CD4-positive, alpha-beta T cell (primary cell): ENCODE results near the gene ZFP1. TPM values are rescaled to one million over a fixed set of nuclear protein-coding genes. Genes with fewer than 3 reads are reported as not detected.
"Not testable (repeated sequence)": the region's sequence is repeated elsewhere in the genome, so short reads cannot be mapped to it uniquely, and the experiment has no call there.

Source experiments
- ATAC-seq: fragments of 200-7000 bp; cut with Tn5 transposase; one replicate; pipeline ENCODE4 v1.10.0; 2022; ENCODE audit warnings: mild to moderate bottlenecking; ENCODE audit not compliant: poor library complexity
- CTCF ChIA-PET: fragments of 350-600 bp; sonication (Branson Sonifier 250); formaldehyde crosslinking; loops from one replicate; lab custom pipeline; 2021; ENCODE audit warnings: antibody characterized with exemption, inconsistent platforms; lab: Charles Lee
- POLR2A ChIA-PET: fragments of 350-600 bp; sonication (Branson Sonifier 250); formaldehyde crosslinking; loops from one replicate; lab custom pipeline; 2021; ENCODE audit warnings: antibody characterized with exemption, inconsistent platforms; lab: Charles Lee
- DNase-seq, 14 experiments: peaks; one replicate each; pipeline ENCODE4 v3.0.0-alpha.2; 2013 to 2020; ENCODE audit warnings: mixed read lengths in 2 of 14
- H3K27ac ChIP-seq, 2 donors: one replicate each; pipeline versions ENCODE4 v1.5.1 to v1.7.0; 2013; ENCODE audit warnings: low read length in 2 of 2, low read depth in 1 of 2, mild to moderate bottlenecking in 1 of 2
- H3K27me3 ChIP-seq, 2 experiments: 1 replicate in 1 of 2; 2 replicates in 1 of 2; pipeline versions ENCODE4 v1.6.1 to v1.7.0; 2013; ENCODE audit warnings: low read length in 2 of 2, control low read depth in 1 of 2, mild to moderate bottlenecking in 1 of 2, moderate library complexity in 1 of 2; ENCODE audit not compliant: insufficient read depth in 2 of 2, control insufficient read depth in 1 of 2
- H3K36me3 ChIP-seq: one replicate; pipeline ENCODE4 v1.6.1; 2013; ENCODE audit warnings: low read length, control low read depth; ENCODE audit not compliant: insufficient read depth
- H3K4me1 ChIP-seq: one replicate; pipeline ENCODE4 v1.6.1; 2013; ENCODE audit warnings: low read length, control low read depth; ENCODE audit not compliant: insufficient read depth
- H3K4me3 ChIP-seq: one replicate; pipeline ENCODE4 v1.5.1; 2013; ENCODE audit warnings: mild to moderate bottlenecking, low read length, moderate library complexity
- H3K9me3 ChIP-seq, 2 experiments: 1 replicate in 1 of 2; 2 replicates in 1 of 2; pipeline versions ENCODE4 v1.6.1 to v1.7.0; 2013; ENCODE audit warnings: low read length in 2 of 2, mild to moderate bottlenecking in 2 of 2, control low read depth in 1 of 2, moderate library complexity in 1 of 2; ENCODE audit not compliant: control insufficient read depth in 1 of 2, insufficient read depth in 1 of 2
- H3K27ac Mint-ChIP-seq: one replicate; pipeline ENCODE4 v1.8.0; 2020; ENCODE audit warnings: mixed read lengths
- H3K27me3 Mint-ChIP-seq: one replicate; pipeline ENCODE4 v1.8.0; 2021; ENCODE audit warnings: mixed read lengths
- H3K36me3 Mint-ChIP-seq: one replicate; pipeline ENCODE4 v1.8.0; 2021; ENCODE audit warnings: low read depth, mixed read lengths
- H3K4me1 Mint-ChIP-seq: one replicate; pipeline ENCODE4 v1.8.0; 2021; ENCODE audit warnings: low read depth, mixed read lengths
- H3K4me3 Mint-ChIP-seq: one replicate; pipeline ENCODE4 v1.8.0; 2020; ENCODE audit warnings: mild to moderate bottlenecking, mixed read lengths
- H3K9me3 Mint-ChIP-seq: one replicate; pipeline ENCODE4 v1.8.0; 2020; ENCODE audit warnings: mixed read lengths
- CTCF ChIP-seq: fragments of 200-600 bp; IDR thresholded peaks from one replicate; pipeline ENCODE4 v1.8.0; 2022; ENCODE audit warnings: antibody characterized with exemption, mild to moderate bottlenecking
- intact Hi-C, 2 experiments: fragments of 100-400 bp; cut with DNase I in 1 of 2; cut with micrococcal nuclease in 1 of 2; formaldehyde crosslinking; loops; one replicate each; pipeline versions ENCODE4 v1.15.1 to v1.9.0; 2023 to 2025; cut with DNase I, micrococcal nuclease
- total RNA-seq, 174 experiments: library from RNA in 2 of 174; stranded (reverse) in 2 of 174; gene quantifications; one replicate each; pipeline ENCODE4 v1.2.3 and lab custom pipeline; 2021 to 2026

The ZFP1 gene
- total RNA-seq, 2 experiments from 2014 or later: 6.2 to 7.5 TPM

- no peaks in the 10 kb centered on the region for H3K27me3 Mint-ChIP-seq
- intact Hi-C loops: no loop called here
- POLR2A ChIA-PET: no interaction called here
- no peak overlapping the region for H3K4me3 ChIP-seq
- no peaks in the 10 kb centered on the region for H3K4me1 Mint-ChIP-seq
- H3K4me3 Mint-ChIP-seq: no peak overlapping the region
- CTCF ChIA-PET: no interaction called here
- no peak overlapping the region for H3K27ac Mint-ChIP-seq
- H3K9me3 Mint-ChIP-seq: peaks cover 4% of the 10 kb centered on the region
- peaks cover 8 to 11% of the 10 kb centered on the region in 2 experiments for H3K9me3 ChIP-seq
- H3K36me3 Mint-ChIP-seq: no peaks in the 10 kb centered on the region
- DNase-seq (no peak), ATAC-seq (no peak)
- no peaks in the 10 kb centered on the region for H3K4me1 ChIP-seq
- no peaks in the 10 kb centered on the region for H3K27me3 ChIP-seq
- TF ChIP-seq CTCF: no peak
- H3K27ac ChIP-seq: no peak overlapping the region
- H3K36me3 ChIP-seq: no peaks in the 10 kb centered on the region
Measured at GRCh38 chr16:75121949-75122568, 26.3 kb upstream of the ZFP1 start.

- TF ChIP-seq CTCF: no peak
- H3K36me3 Mint-ChIP-seq: no peaks in the 10 kb centered on the region
- H3K9me3 Mint-ChIP-seq: peaks cover 4% of the 10 kb centered on the region
- Histone ChIP-seq H3K27ac (no peak overlapping the region), H3K4me3 (no peak overlapping the region), H3K27me3 (no peaks in the 10 kb centered on the region), H3K9me3 (peaks cover 11 to 12% of the 10 kb centered on the region in 2 experiments), H3K36me3 (no peaks in the 10 kb centered on the region), H3K4me1 (no peaks in the 10 kb centered on the region)
- intact Hi-C loops: no loop called here
- CTCF ChIA-PET: no interaction called here
- no peaks in the 10 kb centered on the region for H3K27me3 Mint-ChIP-seq
- no peak overlapping the region for H3K4me3 Mint-ChIP-seq
- ATAC-seq (no peak), DNase-seq (no peak)
- H3K4me1 Mint-ChIP-seq: no peaks in the 10 kb centered on the region
- POLR2A ChIA-PET: no interaction called here
- H3K27ac Mint-ChIP-seq: no peak overlapping the region
Measured at GRCh38 chr16:75122609-75123008, 25.7 kb upstream of the ZFP1 start.

GRCh38 chr16:75127713-75128415 lies 20.5 kb upstream of the ZFP1 start:
- no peak for TF ChIP-seq CTCF
- Mint-ChIP-seq H3K27ac (no peak overlapping the region), H3K36me3 (no peaks in the 10 kb centered on the region), H3K27me3 (no peaks in the 10 kb centered on the region), H3K9me3 (no peaks in the 10 kb centered on the region), H3K4me3 (no peak overlapping the region), H3K4me1 (peaks cover 13% of the 10 kb centered on the region)
- Histone ChIP-seq H3K9me3 (peaks cover 0 to 8% of the 10 kb centered on the region in 2 experiments), H3K27ac (no peak overlapping the region), H3K4me3 (no peak overlapping the region), H3K36me3 (no peaks in the 10 kb centered on the region), H3K4me1 (peaks cover 9% of the 10 kb centered on the region), H3K27me3 (no peaks in the 10 kb centered on the region)
- ChIA-PET CTCF (interaction anchor here (0.6 kb wide), 1 partner anchor 48 kb away, joined by 3 read pairs; no protein-coding TSS in a partner anchor), POLR2A (no interaction called here)
- ATAC-seq (no peak), DNase-seq (no peak)
- intact Hi-C loops: no loop called here

- POLR2A ChIA-PET: interaction anchor here (0.8 kb wide), 1 partner anchor 131 kb away, joined by 3 read pairs; the partner anchor contains the start of gene ZNRF1
- peaks cover 13% of the 10 kb centered on the region for H3K4me1 Mint-ChIP-seq
- H3K27me3 ChIP-seq, H3K4me1 ChIP-seq, H3K27me3 Mint-ChIP-seq, H3K9me3 ChIP-seq, H3K4me3 ChIP-seq, H3K27ac ChIP-seq, ATAC-seq, intact Hi-C loops, H3K36me3 Mint-ChIP-seq, H3K4me3 Mint-ChIP-seq, H3K9me3 Mint-ChIP-seq, H3K36me3 ChIP-seq, H3K27ac Mint-ChIP-seq, DNase-seq: not testable (repeated sequence)
- CTCF ChIA-PET: interaction anchor here (0.9 kb wide), 1 partner anchor 19 kb away, joined by 5 read pairs; no protein-coding TSS in a partner anchor
Measured at GRCh38 chr16:75129421-75130149, 18.7 kb upstream of the ZFP1 start.
